ENCODE measurements around the gene DIAPH3. TPM values are rescaled to one million over a fixed set of nuclear protein-coding genes. Genes with fewer than 3 reads are reported as not detected.

DIAPH3 gene
- total RNA-seq, 2 experiments from 2014 or later = 20.0 to 21.0 TPM

DNA sequence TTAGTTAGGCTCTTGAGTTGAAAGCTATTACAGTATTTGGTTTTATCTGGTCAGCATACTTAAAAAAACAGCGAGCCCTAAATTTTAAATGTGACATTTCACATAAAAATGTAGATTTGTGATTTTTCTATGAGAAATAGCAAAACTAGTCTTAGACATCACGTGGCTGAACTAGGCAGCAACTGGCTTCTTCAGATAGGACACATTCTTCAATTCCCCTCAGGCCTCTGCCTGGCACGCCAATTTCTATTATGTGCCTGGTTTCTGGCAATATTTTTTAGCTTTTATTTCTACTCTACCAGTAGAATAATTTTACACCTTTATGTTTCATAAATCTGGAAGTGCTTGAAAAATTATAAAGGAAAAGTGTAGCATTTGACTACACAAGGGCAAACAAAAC lies 433.7 kb downstream of the DIAPH3 start:
- DNase-seq = no peak
- Mint-ChIP-seq H3K36me3 (no peaks in the 10 kb centered on the region), H3K4me1 (no peaks in the 10 kb centered on the region), H3K4me3 (no peak overlapping the region), H3K9me3 (no peaks in the 10 kb centered on the region), H3K27ac (no peak overlapping the region), H3K27me3 (peaks cover 3% of the 10 kb centered on the region)

DNA sequence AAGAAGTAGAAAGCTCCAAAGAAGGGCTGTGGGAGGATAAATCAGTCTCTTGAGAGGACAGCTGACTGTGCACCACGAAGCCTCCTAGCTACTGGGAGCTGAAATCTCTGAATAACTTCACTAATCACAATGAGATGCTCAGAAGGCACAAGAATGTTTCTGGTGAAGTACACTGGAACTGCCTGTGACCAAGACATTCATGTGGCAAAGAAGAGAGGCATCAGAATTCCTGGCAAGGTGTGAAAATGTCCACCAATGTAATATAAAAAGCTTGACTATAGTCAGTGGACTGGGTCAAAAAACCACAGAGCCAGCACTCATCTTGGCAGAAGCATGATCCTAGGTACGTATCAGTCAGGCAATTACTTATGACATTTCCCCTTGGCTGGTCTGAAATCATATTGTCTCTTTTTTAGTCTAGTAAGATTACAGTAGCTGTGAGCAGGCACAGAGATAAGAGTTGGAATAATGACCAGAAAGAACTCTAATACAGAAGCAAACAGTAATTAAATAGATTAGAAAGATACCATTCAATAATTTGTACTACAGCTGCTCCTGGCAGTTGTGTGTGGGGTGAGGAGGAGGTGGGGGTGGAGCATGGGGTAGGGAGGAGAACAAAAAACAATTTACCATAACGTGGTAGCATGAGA lies 434.7 kb downstream of the DIAPH3 start:
- Mint-ChIP-seq H3K36me3 (no peaks in the 10 kb centered on the region), H3K4me1 (no peaks in the 10 kb centered on the region), H3K9me3 (no peaks in the 10 kb centered on the region), H3K27me3 (peaks cover 3% of the 10 kb centered on the region), H3K4me3 (no peak overlapping the region), H3K27ac (no peak overlapping the region)
- DNase-seq = no peak

DNA sequence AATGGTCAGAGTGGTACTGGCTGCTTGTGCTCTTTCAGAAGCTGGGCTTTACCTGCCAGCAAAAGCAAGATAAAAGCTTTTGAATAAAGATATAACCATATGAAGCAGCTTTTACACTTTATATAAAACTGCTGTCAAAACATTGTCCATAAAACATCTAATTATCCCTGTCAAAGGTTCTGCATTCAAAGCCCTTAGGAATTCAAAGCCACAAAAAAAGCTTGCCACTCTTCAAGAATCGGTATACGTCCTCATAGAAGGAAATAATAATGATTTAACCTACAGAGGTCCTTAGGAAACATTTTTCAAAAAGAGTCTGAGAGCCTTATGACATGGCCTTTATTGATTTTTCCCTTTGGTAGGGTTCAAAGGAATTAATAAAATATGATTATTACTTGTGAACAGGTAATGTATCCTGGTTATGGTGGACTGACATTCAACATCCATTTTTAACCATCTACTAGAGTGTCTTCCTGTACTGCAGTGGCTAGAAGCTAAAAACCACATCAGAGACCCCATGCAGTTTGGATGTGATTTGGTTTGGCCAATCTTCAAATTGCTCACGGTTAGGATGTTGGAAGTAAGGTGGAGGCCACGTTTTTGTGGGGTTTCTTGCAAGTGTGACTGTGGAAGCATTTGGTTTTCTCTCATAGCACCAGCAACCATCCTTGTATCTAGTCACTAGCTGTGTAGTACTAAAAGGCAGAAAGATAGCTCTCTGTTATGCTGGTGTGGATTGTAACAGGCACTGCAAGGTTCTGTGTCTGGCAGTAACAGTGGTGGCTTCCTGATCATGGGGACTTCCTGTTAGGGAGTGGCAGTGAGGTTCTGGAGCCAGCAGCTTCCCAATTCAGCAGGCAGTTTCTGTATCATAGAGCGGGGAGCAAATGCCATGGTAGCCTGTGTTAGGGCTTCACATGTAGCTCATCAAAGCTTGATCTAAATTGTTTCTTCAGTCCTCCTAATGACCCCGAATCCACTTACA lies 441.5 kb downstream of the DIAPH3 start:
- no peaks in the 10 kb centered on the region for H3K27me3 Mint-ChIP-seq
- no peaks in the 10 kb centered on the region for H3K9me3 Mint-ChIP-seq
- no peak overlapping the region for H3K27ac Mint-ChIP-seq
- DNase-seq = no peak
- H3K4me3 Mint-ChIP-seq = no peak overlapping the region
- no peaks in the 10 kb centered on the region for H3K36me3 Mint-ChIP-seq
- H3K4me1 Mint-ChIP-seq = peaks cover 11% of the 10 kb centered on the region

DNA sequence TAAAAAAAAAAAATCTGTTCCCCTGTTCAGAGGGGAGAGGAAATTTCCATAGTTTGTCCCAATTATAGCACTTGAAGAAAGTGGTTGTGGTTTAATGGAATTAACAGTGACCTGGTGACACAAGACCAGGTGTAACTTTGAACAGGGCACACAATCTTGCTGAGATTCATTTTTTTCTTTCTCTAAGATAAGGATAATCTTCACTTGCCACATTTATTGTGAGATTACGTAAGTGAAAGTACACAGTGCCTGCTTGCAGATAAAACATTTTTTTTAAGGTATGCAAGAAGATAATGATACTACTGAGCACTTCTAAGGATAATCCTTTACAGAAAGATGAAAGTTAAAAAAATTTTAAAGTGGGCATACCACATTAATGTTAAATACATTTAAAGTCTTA lies 448.1 kb downstream of the DIAPH3 start:
- H3K4me3 Mint-ChIP-seq = no peak overlapping the region
- H3K27me3 Mint-ChIP-seq = no peaks in the 10 kb centered on the region
- DNase-seq = no peak
- H3K27ac Mint-ChIP-seq = no peak overlapping the region
- H3K4me1 Mint-ChIP-seq = no peaks in the 10 kb centered on the region
- H3K9me3 Mint-ChIP-seq = no peaks in the 10 kb centered on the region
- H3K36me3 Mint-ChIP-seq = no peaks in the 10 kb centered on the region

DNA sequence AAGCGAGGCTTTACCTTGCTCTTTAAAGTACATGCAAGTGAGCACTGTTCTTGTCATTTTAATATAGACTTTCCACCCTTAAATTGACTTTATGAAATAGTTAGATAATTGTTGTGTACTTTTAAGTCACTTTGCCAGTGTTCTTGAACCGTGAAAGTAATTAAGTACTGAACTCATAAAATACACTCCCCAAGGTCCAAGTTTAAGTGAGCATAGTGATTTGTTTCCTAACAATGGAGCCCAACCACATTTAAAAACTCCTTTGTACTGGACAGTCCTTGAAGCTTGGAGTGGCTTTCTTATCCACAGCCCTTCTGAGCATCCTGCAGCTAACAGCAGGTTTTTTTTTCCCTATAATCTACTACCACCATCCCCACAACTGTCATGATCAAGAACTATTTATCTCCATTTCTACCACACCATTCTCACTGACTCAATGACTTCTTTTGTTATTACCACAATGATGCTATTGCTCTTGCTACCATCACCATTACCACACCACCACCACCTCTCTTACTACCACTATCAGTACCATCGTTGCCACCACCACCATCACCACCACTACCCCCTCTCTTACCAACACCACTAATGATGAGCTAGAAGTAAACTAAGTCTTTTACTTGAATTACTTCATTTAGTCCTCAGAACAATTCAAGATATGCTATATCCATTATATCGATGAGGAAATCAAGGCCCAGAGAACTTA lies 452.6 kb downstream of the DIAPH3 start:
- H3K27me3 Mint-ChIP-seq = no peaks in the 10 kb centered on the region
- H3K4me3 Mint-ChIP-seq = no peak overlapping the region
- no peak for DNase-seq
- no peaks in the 10 kb centered on the region for H3K4me1 Mint-ChIP-seq
- no peak overlapping the region for H3K27ac Mint-ChIP-seq
- H3K9me3 Mint-ChIP-seq = no peaks in the 10 kb centered on the region
- H3K36me3 Mint-ChIP-seq = no peaks in the 10 kb centered on the region

DNA sequence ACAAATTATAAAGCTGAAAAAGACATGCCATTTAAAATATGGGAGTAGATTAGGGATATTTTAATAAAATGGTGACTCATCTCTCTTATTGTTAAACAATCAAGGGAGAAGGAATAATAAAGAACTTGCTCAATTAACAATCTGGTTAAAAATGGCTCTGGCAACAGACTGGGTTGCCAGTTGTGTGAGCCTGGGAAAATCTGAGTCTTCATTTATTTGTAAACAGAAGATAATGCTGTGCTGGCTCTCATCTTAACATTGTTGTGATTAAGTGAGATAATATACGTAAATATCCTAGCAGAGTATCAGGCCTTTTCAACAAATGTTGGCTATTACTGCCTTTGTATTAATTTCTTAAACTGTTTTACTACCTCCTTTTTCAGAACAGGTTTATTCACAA lies 453.3 kb downstream of the DIAPH3 start:
- Mint-ChIP-seq H3K9me3 (no peaks in the 10 kb centered on the region), H3K4me1 (no peaks in the 10 kb centered on the region), H3K36me3 (no peaks in the 10 kb centered on the region), H3K27ac (no peak overlapping the region), H3K4me3 (no peak overlapping the region), H3K27me3 (no peaks in the 10 kb centered on the region)
- DNase-seq = no peak

DNA sequence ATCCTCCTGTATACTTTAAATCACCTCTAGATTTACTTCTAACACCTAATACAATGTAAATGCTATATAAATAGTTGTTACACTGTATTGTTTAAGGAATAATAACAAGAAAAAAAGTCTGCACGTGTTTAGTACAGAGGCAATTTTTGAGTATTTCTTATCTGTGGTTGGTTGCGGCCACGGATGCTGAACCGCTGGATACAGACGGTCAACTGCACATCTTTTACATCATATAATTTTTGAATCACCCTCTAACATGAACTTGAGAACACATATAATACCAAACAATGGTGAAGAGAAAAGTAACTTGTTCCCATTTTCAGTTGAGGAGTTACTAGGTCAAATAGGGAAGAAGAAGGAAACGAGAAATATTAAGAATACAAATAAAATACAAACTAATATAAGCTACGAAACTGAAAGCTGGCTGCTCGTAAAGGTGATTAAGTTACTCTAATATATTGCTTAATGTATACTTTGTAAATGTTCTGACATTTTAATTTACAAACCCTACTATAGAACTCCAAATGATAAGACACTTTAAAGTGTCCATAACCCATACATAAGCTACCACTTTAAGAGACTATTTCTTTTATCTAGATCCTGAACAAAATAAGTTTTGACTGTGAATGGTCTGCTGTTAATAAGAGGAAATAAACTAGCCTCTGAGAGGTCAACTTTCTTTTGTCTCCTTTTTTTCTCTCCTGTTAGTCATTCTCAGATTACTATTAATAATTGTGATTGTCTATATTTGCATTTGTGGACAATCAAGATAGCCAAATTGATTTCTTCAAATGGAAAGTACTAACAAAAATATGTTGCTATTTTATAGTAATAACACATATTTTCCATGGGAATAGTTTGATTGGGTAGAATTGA lies 457.4 kb downstream of the DIAPH3 start:
- H3K4me1 Mint-ChIP-seq = no peaks in the 10 kb centered on the region
- H3K4me3 Mint-ChIP-seq = no peak overlapping the region
- no peak for DNase-seq
- no peaks in the 10 kb centered on the region for H3K27me3 Mint-ChIP-seq
- no peak overlapping the region for H3K27ac Mint-ChIP-seq
- H3K9me3 Mint-ChIP-seq = no peaks in the 10 kb centered on the region
- peaks cover 2% of the 10 kb centered on the region for H3K36me3 Mint-ChIP-seq

DNA sequence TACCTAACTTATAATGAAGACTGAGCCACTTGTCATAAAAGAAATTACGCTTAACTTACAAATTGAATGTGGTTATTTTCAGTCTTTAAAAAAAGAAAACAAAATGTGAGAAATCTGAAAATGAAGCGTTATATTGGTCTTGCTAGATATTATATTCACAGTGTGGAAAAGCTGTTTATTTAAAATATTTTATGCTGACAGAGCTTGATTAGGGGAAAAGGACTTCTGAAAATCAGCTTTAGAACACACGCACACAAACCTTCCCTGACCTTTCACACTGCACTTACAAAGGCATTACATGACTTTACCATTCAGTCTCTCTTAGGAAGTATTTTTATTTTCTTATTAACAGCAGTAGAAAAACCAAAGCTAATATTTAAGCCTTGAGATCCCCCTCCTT lies 461.5 kb downstream of the DIAPH3 start:
- Mint-ChIP-seq H3K36me3 (peaks cover 2% of the 10 kb centered on the region), H3K9me3 (no peaks in the 10 kb centered on the region), H3K4me1 (no peaks in the 10 kb centered on the region), H3K27me3 (no peaks in the 10 kb centered on the region), H3K4me3 (no peak overlapping the region), H3K27ac (no peak overlapping the region)
- DNase-seq = no peak

DNA sequence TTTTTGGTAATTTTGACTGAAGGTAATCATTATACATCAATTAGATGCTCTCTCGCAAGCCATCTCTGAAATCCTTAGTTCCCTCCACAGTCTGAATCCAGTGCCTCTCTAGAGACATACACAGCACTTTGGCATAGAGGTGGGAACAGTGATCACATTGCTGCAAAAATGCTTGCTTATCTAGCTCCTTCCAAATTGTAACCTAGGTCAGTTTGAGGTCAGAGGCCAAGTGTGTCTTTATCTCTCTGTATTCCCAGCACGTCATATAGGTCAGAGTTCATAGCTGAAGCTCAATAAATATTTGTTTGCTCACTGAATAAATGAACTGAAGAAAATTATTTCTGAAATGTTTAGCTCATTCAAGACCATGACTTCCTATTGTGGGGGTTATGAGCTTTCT lies 462.5 kb downstream of the DIAPH3 start:
- Mint-ChIP-seq H3K27ac (no peak overlapping the region), H3K4me1 (no peaks in the 10 kb centered on the region), H3K36me3 (peaks cover 2% of the 10 kb centered on the region), H3K27me3 (no peaks in the 10 kb centered on the region), H3K4me3 (no peak overlapping the region), H3K9me3 (no peaks in the 10 kb centered on the region)
- no peak for DNase-seq

DNA sequence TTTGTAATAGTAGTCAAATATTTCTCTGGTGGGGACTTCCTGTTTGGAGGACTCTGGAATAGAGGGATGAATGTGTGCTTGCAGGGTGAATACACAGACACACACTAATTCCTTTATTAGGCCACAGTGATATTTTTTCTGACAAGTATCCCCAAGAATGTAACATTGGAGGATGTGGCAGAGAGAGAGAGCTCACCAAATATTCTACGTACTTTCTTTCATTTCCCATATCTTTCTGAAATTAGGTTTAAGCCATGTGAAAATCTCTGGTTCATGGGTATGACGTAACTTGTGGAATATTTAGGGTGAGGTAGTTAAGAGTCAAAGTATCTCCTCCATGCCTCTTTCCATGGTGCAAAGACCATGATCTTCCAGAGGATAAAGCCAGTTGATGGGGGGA lies 463.4 kb downstream of the DIAPH3 start:
- Mint-ChIP-seq H3K4me3 (no peak overlapping the region), H3K27ac (no peak overlapping the region), H3K36me3 (peaks cover 2% of the 10 kb centered on the region), H3K9me3 (no peaks in the 10 kb centered on the region), H3K4me1 (no peaks in the 10 kb centered on the region), H3K27me3 (no peaks in the 10 kb centered on the region)
- DNase-seq = no peak

DNA sequence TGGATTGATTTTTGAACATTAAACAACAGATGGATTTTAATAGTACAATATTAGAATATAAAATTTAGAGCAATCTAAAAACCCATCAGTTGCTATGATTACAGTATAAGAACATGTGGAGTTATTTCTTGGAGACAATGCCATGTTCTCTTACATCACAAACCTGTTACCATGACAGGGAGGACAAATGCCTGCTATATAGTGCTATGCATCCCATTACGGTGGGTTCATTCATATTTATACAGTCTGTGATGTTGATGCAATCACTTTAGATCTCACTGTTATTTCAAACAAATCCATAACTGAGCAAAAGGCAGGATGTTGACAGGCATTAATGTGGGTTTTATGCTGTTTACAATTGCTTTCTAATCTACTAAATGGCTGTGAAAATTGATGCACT lies 467.5 kb downstream of the DIAPH3 start:
- no peaks in the 10 kb centered on the region for H3K36me3 Mint-ChIP-seq
- no peak for DNase-seq
- no peaks in the 10 kb centered on the region for H3K27me3 Mint-ChIP-seq
- no peaks in the 10 kb centered on the region for H3K9me3 Mint-ChIP-seq
- no peak overlapping the region for H3K4me3 Mint-ChIP-seq
- H3K27ac Mint-ChIP-seq = no peak overlapping the region
- H3K4me1 Mint-ChIP-seq = no peaks in the 10 kb centered on the region

DNA sequence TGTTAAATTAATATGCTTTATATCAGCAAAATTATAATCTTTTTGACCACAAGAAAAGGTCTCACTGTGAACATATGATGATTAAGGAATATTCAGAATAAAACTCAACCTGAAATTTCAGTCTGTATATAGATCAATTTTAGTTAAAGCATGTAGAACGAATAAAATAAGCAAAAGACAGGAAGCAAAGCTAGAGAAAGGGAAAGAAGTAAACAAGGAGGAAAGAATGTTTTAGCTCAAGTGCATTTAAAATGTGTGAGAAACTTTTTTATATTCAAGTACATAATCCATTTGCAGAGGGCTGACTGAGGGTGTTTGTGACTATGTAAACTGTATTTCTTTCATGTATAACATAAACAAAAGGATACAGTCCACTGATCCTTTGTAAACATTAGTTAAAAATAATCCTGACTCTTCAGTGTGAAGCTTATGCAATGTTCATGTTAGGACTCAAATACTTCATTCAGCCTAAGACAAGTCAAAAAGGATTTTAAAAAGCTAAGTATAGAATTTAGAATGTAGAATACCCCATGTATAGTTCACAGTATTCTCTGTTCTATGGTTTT lies 472.1 kb downstream of the DIAPH3 start:
- DNase-seq = no peak
- H3K4me3 Mint-ChIP-seq = no peak overlapping the region
- no peaks in the 10 kb centered on the region for H3K9me3 Mint-ChIP-seq
- no peaks in the 10 kb centered on the region for H3K36me3 Mint-ChIP-seq
- H3K4me1 Mint-ChIP-seq = no peaks in the 10 kb centered on the region
- no peak overlapping the region for H3K27ac Mint-ChIP-seq
- H3K27me3 Mint-ChIP-seq = no peaks in the 10 kb centered on the region

DNA sequence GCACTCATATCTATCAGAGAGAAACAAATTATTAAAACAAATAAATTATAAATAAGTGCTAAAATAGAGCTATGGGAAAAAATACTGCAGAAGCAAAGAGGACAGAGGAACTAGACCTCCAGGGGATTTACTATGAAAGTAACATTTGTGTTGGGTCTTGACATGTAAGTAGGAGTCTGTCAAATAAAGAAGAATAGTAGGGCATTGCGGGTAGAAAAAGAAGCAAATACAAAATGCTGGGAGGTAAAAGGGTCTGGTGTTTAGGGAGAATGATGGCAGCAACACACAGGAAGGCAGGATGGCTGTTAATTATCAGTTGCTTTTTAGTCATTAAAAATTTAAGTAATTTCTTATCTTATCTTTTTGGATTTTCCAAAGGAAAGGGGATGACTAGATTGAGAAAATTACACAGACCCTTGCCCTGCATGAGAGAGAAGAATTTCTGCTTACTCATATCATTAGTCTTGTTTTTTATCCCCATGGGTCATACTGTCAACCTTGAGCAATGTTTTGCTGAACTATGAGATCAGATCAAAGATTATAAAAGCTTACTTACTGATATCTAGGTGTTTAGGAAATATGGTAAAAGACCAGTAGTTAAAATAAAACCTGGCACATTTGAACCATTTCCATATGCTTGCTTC lies 472.7 kb downstream of the DIAPH3 start:
- H3K9me3 Mint-ChIP-seq = no peaks in the 10 kb centered on the region
- H3K4me3 Mint-ChIP-seq = no peak overlapping the region
- H3K4me1 Mint-ChIP-seq = no peaks in the 10 kb centered on the region
- DNase-seq = no peak
- H3K27me3 Mint-ChIP-seq = no peaks in the 10 kb centered on the region
- no peak overlapping the region for H3K27ac Mint-ChIP-seq
- H3K36me3 Mint-ChIP-seq = no peaks in the 10 kb centered on the region

DNA sequence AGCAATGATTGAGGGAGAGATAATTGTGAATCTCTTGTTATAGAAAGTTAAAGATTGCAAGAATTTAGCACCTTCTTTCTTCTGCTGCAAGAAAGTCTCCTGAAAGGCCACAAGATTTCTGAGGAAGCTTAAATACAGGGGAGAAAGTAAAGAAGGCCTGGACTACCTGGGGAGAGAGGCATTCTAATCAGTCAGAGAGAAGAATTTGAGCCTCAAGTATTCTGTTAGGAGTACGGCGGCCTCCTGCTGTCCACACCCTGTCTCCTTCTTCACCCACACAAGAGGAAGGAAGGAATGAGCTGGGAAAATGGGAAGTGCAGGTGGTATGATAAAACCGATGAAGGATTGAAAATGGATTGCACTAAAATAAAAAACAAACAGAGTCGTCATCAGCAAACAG lies 474.7 kb downstream of the DIAPH3 start:
- Mint-ChIP-seq H3K9me3 (no peaks in the 10 kb centered on the region), H3K27me3 (no peaks in the 10 kb centered on the region), H3K36me3 (no peaks in the 10 kb centered on the region), H3K4me1 (no peaks in the 10 kb centered on the region), H3K27ac (no peak overlapping the region), H3K4me3 (no peak overlapping the region)
- no peak for DNase-seq

All from activated naive CD8-positive, alpha-beta T cell treated with anti-CD3 and anti-CD28 coated beads for 36 hours (primary cell).